Fibroblast of gingiva (primary cell): ENCODE measurements around the gene ENTPD6.
A peak's percentile ranks its signal among the peaks of the same experiment; 100 is the strongest.
"Not testable (repeated sequence)": the region's sequence is repeated elsewhere in the genome, so short reads cannot be mapped to it uniquely, and the experiment has no call there.

Experiments used
- DNase-seq: peaks from one replicate; pipeline ENCODE4 v3.0.0-alpha.2; 2011; ENCODE audit warnings: low read depth

Gene ENTPD6

GRCh38 chr20:25195014-25195961 lies at the start of gene ENTPD6:
Gene ENTPD6, plus strand, starts transcription at chr20:25195712. Its CDS starts 10,825 bp downstream, at chr20:25206537.
- DNase-seq: peak; percentile 85

GRCh38 chr20:25146976-25147375 lies 48.5 kb upstream of the ENTPD6 start:
- DNase-seq: no peak

GRCh38 chr20:25147716-25148115 lies 47.8 kb upstream of the ENTPD6 start:
- no peak for DNase-seq

GRCh38 chr20:25148181-25148981 lies 47.1 kb upstream of the ENTPD6 start:
- peak; percentile 19 for DNase-seq

GRCh38 chr20:25148982-25149846 lies 46.3 kb upstream of the ENTPD6 start:
- DNase-seq: peak; percentile 11

- no peak for DNase-seq
Measured at GRCh38 chr20:25150016-25150415, 45.5 kb upstream of the ENTPD6 start.

GRCh38 chr20:25158043-25158442 lies 37.5 kb upstream of the ENTPD6 start:
- no peak for DNase-seq

GRCh38 chr20:25160467-25160866 lies 35.0 kb upstream of the ENTPD6 start:
- no peak for DNase-seq

GRCh38 chr20:25160897-25161296 lies 34.6 kb upstream of the ENTPD6 start:
- DNase-seq: no peak

GRCh38 chr20:25165128-25165527 lies 30.4 kb upstream of the ENTPD6 start:
- DNase-seq: no peak

- not testable (repeated sequence) for DNase-seq
Measured at GRCh38 chr20:25166105-25166782, 29.3 kb upstream of the ENTPD6 start.

- DNase-seq: no peak
Measured at GRCh38 chr20:25173321-25173720, 22.2 kb upstream of the ENTPD6 start.

- DNase-seq: no peak
Measured at GRCh38 chr20:25173886-25174308, 21.6 kb upstream of the ENTPD6 start.

GRCh38 chr20:25176184-25176583 lies 19.3 kb upstream of the ENTPD6 start:
- DNase-seq: no peak

- no peak for DNase-seq
Measured at GRCh38 chr20:25177890-25178321, 17.6 kb upstream of the ENTPD6 start.

GRCh38 chr20:25178563-25179438 lies 16.7 kb upstream of the ENTPD6 start:
- DNase-seq: peak; percentile 96

- DNase-seq: no peak
Measured at GRCh38 chr20:25179439-25180089, 15.9 kb upstream of the ENTPD6 start.

GRCh38 chr20:25184391-25184790 lies 11.1 kb upstream of the ENTPD6 start:
- not testable (repeated sequence) for DNase-seq

- no peak for DNase-seq
Measured at GRCh38 chr20:25187220-25187619, 8.3 kb upstream of the ENTPD6 start.

GRCh38 chr20:25187635-25188034 lies 7.9 kb upstream of the ENTPD6 start:
- no peak for DNase-seq
